NCI-H146 treated with DMSO at 0.1 percent for 48 hours (cell line): ENCODE data around the gene UTP4.

Experiments used
- DNase-seq: peaks from one replicate; lab custom pipeline; 2025; ENCODE audit not compliant: unreplicated experiment; lab: John Stamatoyannopoulos, UW

Gene UTP4

GRCh38 chr16:69132424-69133252 is at the start of gene UTP4, which contains the start of gene CHTF8:
Gene UTP4, plus strand, starts transcription at chr16:69132649. Its CDS starts 811 bp downstream, at chr16:69133460.
Gene CHTF8, minus strand, starts transcription at chr16:69132588. Its CDS starts 11,130 bp downstream, at chr16:69121458.
- peak; percentile 38 for DNase-seq

- no peak for DNase-seq
Observed at GRCh38 chr16:69083306-69083941, 49.0 kb upstream of the UTP4 start.

- no peak for DNase-seq
Observed at GRCh38 chr16:69084289-69084688, 48.2 kb upstream of the UTP4 start.

- DNase-seq = no peak
Observed at GRCh38 chr16:69085032-69085695, 47.3 kb upstream of the UTP4 start.

GRCh38 chr16:69087161-69087581 is 45.3 kb upstream of the UTP4 start:
- DNase-seq = no peak

GRCh38 chr16:69088684-69089083 is 43.8 kb upstream of the UTP4 start:
- DNase-seq = no peak

- DNase-seq = no peak
Observed at GRCh38 chr16:69089091-69089910, 43.1 kb upstream of the UTP4 start.

GRCh38 chr16:69093974-69094373 is 38.5 kb upstream of the UTP4 start:
- DNase-seq = peak; percentile 40

GRCh38 chr16:69094501-69094900 is 37.9 kb upstream of the UTP4 start:
- DNase-seq = no peak

GRCh38 chr16:69095193-69095592 is 37.3 kb upstream of the UTP4 start:
- no peak for DNase-seq

GRCh38 chr16:69100071-69100691 is 32.3 kb upstream of the UTP4 start:
- peak; percentile 26 for DNase-seq

GRCh38 chr16:69105501-69106361 is 26.7 kb upstream of the UTP4 start, which contains the start of gene HAS3:
Gene HAS3, plus strand, starts transcription at chr16:69105653. Its CDS starts 3,743 bp downstream, at chr16:69109396.
- DNase-seq = peak; percentile 13

GRCh38 chr16:69106491-69107315 is 25.7 kb upstream of the UTP4 start:
- peak; percentile 5 for DNase-seq

- DNase-seq = no peak
Observed at GRCh38 chr16:69107316-69107962, 25.0 kb upstream of the UTP4 start.

- no peak for DNase-seq
Observed at GRCh38 chr16:69108064-69108904, 24.2 kb upstream of the UTP4 start.

GRCh38 chr16:69108905-69109252 is 23.6 kb upstream of the UTP4 start:
- no peak for DNase-seq
